NCI-H1694 (cell line): ENCODE measurements around the gene TLK1.
A peak's percentile ranks its signal among the peaks of the same experiment; 100 is the strongest.

Experiments used
- DNase-seq: peaks from one replicate; lab custom pipeline; 2025; lab: John Stamatoyannopoulos, UW

The TLK1 gene

DNA sequence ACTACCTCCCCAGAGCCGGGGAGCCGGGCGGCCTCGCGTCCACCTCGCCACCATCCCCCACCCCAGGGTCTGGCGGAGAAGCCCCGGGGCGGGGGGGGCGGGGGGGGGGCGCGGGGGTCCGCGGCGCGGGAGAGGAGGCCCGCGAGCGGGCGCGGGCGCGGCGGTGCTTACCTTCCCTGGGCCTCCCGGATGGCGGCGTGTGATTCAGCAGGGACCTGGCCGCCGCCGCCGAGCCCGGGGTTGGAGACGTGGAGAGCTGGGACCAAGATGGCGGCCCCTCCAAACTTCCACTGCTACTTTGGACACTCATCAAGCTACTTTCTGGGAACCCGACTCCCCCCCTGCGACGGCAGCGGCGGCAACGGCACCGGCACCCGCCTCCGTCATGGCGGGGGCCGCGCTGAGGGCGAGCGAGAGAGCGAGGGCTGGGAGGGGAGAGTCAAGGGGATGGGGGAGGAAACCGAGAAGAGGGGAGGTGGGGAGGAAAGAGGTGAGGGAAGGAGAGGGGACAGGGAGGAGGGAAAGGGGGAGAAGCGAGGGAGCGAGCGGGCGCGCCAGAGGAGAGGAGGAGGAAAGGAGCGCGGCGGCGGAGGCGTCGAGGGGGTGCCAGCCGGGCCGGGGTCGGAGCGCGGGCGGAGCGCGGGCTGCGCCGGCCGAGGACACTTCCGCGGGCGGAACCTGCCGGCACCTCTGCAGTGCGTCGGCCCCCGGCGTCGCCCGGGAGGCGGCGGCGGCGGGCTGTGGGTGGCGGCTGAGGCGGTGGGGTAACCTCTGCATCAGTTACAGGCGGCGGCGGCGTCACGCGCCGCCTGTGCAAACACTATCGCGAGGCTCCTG, at the start of gene TLK1:
Gene TLK1 (minus strand): TSS at position 775 of the 837 bp plus-strand sequence. CDS start 465 bp downstream, at position 310.
- DNase-seq = peak; percentile 54

DNA sequence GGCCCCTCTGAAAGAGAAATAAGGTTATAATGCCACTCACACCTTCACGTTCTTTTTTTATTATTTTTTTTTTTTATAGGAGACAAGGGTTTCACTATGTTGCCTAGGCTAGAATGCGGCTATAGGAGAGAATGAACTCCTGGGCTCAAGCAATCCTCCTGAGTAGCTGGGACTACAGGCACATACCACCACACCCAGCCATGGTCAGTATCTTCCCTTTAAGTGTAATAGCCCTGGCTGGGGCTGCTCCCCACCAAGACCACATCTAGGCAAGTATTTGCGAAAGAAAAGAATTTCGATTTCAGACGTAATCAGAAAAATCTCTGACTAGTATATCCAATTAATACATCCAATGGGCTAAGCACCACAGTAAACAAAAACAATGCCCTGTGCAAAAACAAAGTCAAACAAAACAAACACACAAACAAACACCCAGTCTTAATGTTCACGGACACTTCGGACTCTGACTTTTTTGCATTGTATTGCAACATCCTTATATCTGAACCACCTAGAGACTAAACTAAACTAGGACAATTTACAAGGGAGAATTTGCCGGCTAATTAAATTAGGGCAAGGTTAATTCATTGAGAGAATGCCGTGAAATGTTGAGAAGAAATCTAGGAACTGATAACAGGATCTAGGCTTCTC, 49.6 kb upstream of the TLK1 start:
- no peak for DNase-seq

DNA sequence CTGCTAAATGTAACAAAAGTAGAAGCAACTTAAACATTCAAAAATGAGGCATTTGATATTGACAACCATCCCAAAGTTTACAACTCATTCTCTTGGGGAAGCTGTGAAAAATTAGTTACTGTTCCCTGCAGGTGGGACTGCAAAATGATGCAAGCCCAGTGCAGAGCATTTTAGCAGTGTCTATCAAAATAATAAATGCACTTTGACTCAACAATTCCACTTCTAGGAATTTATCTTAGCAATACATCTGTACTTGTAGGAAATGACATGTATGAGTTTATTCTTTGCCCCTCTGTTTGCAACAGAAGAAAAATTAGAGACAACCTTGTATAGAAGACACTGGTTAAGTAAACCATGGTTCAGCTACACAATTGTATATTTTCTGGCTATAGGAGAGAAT, 48.0 kb upstream of the TLK1 start:
- DNase-seq = no peak

DNA sequence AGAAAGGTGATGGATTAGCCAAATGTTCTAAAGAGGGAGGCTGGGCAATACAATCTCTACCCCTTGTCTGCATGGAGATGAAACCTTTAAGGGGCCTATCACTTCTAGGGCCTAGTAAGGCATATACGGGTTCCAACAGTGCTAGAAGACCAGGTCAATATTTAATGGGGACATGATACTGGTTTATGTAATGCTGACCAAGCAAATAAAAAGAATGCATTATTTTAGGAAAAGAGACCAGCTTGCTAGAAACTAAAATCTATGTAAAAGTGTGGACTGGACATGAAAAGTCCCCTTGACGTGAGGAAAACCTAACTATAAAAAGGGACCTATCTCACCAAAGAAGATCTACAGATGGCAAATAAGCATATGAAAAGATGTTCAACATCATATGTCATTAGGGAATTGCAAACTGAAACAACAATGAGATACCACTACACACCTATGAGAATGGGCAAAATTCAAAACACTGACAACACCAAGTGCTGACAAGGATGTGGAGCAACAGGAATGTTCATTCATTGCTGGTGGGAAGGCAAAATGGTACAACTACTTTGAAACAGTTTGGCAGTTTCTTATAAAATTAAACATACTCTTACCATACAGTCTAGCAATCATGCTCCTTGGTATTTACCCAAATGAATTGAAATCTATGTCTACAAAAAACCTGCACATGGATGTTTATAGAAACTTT, 45.9 kb upstream of the TLK1 start:
- no peak for DNase-seq

DNA sequence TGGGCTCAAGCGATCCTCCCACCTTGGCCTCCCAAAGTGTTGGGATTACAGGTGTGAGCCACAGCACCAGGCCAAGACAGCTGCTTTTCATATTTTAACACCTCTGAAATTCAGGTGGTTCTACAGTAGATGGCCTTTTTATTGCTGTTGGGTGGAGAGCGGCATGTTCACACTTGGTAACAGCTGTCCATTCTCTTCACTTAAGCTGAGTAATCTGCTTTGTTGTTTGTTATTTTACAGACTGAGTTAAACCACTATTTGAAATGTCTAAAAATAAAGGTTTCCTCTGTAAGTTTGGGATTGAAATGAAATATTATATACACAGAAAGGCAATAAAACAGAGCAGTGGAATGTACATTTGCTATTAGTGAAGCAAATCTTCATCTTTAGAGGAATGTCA, 44.9 kb upstream of the TLK1 start:
- DNase-seq = no peak

DNA sequence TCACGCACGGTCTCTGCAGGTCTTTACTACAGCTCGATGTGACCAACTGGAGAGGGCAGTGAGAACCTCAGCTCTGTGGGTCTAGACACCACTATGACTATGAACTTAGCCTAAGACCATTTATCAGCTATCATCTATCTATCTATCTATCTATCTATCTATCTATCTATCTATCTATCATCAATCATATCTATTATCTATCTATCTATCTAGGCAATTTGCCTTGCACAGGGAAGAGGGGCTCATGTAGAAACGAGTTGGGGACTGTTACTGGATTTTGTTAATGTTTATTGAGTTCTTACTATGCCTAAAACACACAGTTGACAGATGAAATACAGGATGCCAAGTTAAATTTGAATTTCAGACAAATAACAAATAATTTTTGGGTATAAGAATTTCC, 41.1 kb upstream of the TLK1 start:
- DNase-seq = no peak

DNA sequence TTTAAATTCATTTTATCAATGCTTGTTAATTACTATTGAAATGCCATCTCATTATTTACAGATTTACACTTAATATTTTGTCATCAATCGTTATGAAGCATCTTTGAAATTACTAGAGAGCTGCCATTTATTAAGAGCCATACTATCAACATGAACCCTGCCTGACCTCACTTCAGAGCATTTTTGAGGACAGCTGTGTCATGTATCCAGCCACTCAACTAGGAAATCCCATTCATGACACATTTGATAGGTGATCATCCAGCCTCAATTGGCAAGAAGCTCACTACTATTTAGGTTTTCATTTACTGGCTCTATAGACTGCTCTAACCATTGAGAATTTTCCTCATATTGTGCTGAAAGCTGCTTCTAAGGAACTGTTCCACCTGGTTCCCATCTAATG, 40.6 kb upstream of the TLK1 start:
- DNase-seq = no peak

DNA sequence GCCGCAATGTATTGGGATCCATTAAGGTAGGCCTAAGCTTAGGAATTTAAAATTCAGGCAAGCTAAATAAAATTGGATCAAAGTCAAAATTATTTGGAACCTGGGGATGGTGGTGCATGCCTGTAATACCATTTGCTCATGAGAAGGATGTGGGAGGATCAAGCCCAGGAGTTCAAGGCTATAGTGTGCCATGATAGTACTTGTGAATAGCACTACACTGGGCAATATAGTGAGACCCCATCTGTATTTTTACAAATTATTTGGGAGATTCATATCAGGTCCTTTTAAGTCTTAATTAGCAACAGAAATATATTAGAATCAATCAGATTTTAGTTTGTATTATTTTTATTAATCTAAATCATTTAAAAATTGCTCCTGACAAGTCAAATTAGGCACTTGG, 39.8 kb upstream of the TLK1 start:
- no peak for DNase-seq

DNA sequence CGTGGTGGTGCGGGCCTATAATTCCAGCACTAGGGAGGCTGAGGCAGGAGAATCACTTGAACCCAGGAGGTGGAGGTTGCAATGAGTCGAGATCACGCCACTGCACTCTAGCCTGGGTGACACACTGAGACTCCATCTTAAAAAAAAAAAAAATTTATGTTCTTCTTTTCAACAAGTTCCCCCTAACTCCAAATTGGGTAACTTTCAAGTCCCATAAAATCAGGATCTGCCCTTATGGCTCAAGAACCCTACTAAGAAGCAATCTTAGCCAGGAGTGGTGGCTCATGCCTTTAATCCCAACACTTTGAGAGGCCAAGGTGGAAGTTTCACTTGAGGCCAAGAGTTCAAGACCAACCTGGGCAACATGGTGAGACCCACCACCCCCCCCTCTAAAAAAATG, 30.3 kb upstream of the TLK1 start:
- no peak for DNase-seq

DNA sequence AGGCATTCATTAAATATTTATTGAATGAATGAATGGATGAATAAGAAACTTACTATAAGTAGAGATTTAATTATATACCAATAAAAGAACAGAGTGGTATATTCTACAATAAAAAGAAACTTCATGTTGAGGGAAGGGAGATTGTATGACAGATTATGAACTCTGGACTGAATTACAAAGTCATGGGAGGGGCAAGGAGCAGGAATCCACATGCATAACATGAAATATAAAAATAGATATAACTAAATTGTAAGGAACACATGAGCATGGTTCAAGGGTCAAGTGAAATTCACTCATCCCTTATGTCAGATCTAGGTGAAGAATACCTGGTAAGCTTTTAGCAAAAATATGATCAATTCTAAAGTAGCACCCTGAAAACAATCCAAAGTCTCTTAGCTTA, 27.1 kb upstream of the TLK1 start:
- no peak for DNase-seq

DNA sequence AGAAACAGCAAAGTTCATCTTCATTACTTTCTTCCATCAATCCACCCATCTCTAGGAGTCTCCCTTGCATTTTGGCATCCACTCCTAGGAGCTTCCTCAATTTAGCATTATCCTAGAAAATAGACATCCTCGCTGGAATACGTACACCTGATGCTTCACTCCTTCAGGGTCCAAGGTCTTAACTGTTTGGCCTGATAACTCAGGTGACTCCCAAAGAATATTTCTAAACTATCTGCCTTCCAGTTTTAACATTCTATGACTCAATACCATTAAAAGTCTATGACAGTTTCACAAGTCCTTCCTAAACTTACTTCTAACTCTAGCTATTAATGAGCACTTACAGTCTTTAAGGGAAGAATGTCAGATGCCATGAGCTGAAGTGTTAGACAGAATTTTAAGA, 26.5 kb upstream of the TLK1 start:
- no peak for DNase-seq

DNA sequence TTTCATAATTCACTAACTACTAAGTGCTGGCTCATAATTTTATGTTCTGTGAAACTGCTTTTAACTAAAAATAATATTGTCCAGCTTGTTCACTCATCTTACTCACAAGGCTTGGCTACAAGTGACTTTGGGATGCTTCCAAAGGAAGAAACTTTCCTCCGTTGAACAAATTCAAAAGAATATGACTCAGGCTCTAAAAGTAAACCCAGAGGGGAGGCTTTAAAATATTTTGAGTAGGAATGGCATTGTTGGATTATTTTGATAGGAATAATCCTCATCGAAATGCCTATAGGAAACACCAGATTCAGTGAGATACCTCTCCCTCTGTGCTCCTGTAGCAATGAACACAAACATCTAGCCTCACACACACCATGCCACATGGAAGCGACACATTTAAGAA, 25.2 kb upstream of the TLK1 start:
- no peak for DNase-seq

DNA sequence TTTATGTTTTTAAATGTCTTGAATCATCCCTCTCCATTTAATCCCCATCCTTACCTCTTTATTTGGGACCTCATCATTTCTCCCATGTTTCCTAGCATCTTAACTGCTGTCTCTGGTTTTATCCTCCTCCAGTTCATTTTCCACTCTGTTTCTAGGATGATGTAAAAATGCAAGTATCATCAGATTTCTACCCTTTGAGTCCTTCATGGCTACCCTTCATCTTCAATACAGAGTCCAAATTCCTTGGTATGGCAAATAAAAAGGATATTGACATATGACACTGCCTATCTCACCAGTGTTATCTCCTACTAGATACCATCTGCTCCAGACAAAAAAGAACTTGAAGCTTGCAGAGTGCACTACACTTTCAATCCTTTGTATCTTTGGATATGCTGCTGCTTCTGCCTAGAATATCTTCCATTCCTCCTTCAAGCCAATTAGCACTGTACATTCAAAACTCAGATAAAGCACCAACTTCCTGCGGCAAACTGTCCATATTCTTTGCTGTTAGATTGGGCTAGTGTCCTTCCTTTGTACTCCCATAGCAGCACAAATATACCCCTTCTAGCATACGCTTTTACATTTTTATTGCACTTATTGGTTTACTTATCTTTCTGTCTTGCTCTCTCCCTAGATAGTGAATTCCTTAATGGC, 24.6 kb upstream of the TLK1 start:
- DNase-seq = no peak

DNA sequence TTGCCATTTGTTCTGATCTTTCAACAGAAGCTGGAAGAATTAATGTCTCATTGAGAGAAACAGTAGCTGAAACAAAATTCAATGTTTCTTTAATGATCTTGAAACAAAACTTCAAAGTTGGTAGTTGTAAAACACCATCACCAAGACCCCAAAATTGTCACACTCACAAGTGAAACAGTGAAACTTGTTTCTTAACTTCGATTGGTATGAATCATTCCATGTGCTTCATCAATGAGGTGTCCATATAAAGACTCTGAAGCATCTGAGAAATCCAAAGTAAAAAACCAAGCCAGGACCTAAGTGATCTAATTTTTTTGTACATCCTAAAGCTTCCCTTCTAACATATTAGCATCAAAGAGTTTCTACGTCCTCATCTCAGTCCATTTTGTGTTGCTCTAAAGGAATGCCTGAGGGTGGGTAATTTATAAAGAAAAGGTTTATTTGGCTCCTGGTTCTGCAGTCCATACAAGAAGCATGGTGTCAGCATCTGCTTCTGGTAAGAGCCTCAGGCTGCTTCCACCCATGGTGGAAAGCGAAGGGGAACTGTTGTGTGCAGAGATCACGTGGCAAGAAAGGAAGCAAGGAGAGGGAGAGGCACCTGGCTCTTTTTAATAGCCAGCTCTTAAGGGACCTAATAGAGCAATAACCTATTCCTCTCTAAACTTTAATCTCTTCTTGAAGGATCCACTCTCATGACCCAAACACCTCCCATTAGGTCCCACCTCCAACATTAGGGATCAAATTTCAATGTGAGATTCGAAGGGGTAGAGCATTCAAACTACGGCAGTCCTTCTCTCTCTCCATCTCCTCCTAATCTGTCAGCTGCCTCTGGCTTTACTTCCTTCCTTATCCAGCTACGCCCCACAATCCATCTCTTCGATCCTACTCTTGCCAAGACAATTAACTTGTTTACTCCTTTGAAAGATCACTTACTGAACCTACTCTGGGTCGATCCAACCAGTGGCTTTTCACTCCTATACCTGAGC, 20.7 kb upstream of the TLK1 start:
- no peak for DNase-seq

DNA sequence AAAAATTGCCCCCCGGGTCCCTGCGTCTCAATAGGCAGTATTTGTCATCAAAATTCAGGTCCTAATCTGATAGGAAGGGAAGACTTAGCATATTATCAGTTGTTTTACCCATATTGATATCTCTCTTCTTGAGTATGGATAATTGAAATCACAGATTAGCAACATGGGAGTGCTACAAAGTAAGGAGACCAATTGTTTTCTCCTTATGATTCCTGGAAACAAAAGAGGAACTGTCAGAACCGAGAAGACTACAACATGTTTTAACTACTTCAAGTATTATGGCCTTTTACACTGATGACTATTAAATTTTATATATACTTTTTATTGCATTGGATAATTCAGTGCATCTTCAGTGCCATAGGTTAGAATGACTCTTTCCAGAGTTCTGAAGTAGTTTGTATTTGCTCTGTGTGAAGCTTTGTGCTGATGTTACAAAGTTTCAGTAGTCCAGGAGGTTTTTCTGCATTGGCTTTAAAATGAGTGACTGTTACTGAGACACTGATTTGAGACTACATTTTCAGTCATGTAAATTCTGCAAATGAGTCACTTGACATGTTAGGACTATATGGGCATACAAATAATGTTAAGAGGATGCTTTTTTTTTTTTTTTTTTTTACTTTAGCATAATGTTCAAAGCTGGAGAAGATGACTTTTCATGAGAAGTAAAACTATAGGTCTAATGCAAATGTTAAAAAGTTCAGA, 19.7 kb upstream of the TLK1 start:
- DNase-seq = no peak

DNA sequence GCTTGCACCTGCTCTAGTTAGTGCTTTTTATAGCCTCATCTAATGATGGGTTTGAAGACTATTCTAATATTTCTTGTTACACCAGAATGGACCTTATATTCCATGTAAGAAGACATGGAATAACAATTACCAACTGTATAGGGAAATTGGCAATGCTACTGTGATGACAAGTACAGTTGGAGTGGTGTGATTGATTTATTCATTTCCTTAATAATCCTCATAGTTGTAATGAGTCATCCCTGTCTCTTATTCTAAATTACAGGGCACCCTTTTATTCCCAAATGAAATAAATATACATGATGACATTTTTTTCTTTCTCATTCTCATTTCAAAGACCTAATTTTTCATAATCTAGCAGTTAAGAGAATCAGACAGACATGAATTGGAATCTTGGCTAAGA, 18.3 kb upstream of the TLK1 start:
- DNase-seq = no peak

DNA sequence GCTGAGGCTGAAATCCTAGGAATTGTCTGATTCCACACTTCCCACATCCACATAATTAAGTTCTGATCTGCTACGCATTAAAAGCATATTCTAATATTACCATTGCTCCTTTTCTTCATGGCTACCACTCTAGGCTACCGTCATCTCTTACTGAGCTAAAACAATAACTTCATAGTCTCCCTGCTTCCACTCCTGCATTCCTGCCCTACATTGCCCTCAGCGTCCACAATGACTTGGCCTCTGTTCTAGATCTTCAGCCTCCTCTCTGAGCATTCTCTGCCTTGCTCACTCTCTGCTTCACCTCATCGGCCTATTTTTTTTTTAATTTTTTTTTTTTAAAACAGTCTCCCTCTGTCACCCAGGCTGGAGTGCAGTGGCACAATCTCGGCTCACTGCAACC, 15.8 kb upstream of the TLK1 start:
- DNase-seq = no peak

DNA sequence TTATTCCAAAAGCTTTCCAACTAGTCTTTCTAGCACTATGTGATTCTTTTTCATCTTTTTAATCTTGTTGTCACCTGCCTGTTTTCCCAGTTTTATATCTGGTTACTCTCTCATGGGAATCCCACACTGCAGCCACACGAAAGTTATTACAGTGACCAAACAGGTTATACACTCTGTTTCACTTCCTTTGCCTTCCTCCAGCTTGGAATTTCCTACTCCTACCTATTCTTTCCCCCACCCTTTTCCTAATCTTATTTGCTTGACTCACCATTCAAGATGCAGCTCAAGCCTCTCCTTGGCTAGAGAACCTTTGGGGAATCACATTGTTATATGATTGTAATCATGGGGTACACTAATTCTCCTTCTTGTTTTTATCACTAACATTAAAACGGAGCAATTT, 13.4 kb upstream of the TLK1 start:
- no peak for DNase-seq

DNA sequence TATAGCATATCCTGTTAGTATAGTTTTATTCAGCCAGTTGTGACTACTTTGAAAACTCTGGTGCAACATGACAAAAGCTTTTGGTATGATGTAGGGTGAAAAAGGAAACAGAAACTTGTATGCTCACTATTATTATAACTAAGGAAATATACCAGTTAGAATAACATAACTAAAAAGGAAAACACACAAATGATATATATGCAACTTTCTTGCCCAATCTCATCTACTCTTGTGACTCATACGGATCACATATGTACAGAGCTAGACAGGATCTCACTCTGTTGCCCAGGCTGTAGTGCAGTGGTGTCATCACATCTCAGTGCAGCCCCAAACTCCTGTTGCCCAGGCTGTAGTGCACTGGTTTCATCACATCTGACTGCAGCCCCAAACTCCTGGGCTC, 12.4 kb upstream of the TLK1 start:
- no peak for DNase-seq

DNA sequence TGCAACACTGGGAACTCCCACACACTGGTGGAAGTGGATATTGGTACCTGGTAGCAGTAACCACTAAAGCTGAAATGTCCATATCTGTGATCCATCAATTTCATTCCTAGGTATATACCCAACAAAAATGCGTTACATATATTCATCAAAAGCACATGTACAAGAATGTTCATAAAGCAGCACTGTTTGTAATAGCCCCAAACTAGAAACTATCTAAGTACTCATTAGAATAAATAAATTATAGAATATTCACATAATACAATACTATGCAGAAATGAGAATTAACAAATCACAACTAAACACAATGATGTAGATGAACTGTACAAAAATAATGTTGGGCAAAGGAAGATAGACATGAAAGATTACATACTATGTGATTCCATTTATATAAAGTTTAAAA, 11.1 kb upstream of the TLK1 start:
- no peak for DNase-seq

DNA sequence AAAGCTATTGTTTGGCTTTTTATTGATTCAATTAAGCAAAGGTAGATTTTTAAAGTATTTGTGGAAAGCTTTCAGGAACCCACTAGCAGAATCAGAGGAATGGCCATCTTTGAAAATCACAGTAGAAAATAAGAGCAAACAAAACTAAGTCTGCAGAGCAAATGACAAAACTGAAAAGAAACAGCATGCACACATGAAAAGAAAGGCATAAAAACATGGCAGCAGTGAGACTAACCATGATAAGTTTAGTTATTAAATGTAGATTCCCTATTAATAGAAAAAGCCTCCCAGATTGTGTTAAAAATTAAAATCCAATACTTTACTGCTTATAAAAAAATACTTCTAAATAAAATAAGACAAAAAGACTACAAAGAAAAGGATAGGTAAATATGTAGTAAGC, 9.1 kb upstream of the TLK1 start:
- DNase-seq = no peak
